GM12872 (cell line): ENCODE results near the gene RPL39L.

ENCODE experiments used
- CTCF ChIP-seq: IDR thresholded peaks from 3 replicates; pipeline ENCODE4 v1.5.1; 2011; ENCODE audit warnings: low read depth, mild to moderate bottlenecking, low read length, moderate library complexity; ENCODE audit not compliant: insufficient read depth

Gene RPL39L

GRCh38 chr3:187103251-187103650 lies 36.0 kb downstream of the RPL39L start:
- no peak for TF ChIP-seq CTCF

GRCh38 chr3:187102073-187102634 lies 37.1 kb downstream of the RPL39L start:
- TF ChIP-seq CTCF: no peak

GRCh38 chr3:187101184-187102072 lies 37.9 kb downstream of the RPL39L start:
- no peak for TF ChIP-seq CTCF

GRCh38 chr3:187098923-187099512 lies 40.3 kb downstream of the RPL39L start:
- no peak for TF ChIP-seq CTCF

GRCh38 chr3:187093320-187093719 lies 46.0 kb downstream of the RPL39L start:
- TF ChIP-seq CTCF: no peak

GRCh38 chr3:187088701-187089100 lies 50.6 kb downstream of the RPL39L start:
- TF ChIP-seq CTCF: no peak

- TF ChIP-seq CTCF: no peak
Measured at GRCh38 chr3:187086831-187087230, 52.5 kb downstream of the RPL39L start.
